HT1080 (cell line): ENCODE measurements around the gene CALD1. TPM values are rescaled to one million over a fixed set of nuclear protein-coding genes. Genes with fewer than 3 reads are reported as not detected.

Source experiments
- DNase-seq: peaks from one replicate; pipeline ENCODE4 v3.0.0-alpha.2; 2015; ENCODE audit warnings: low read depth
- total RNA-seq: library from RNA; depleted of rRNA; stranded (reverse); fragments of >200 nt; shearing (Covaris generic); gene quantifications from 2 replicates; pipeline ENCODE4 v1.2.3, GENCODE V29; 2014

CALD1 gene
- total RNA-seq, 1 experiment from 2014 or later: 57.3 TPM

DNA sequence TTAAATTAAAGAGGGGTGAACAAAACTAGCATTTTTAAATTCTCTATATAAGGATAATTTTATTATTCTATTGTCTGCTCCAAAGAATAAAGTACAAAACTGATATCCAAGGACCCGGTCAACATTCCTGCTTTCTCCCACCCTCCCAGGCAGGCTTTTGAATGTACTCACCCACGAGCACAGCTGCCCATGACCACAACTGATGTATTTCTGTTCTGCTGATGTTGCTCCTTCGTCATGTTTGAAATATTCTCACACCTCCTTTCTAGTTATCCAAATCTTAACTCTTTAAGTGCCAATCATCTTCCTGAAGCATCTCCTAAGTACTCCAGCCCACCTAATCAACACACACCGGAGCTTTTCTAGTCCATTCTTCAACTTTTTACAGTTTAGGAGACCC is 46.7 kb downstream of the CALD1 start:
- DNase-seq: peak; percentile 6

DNA sequence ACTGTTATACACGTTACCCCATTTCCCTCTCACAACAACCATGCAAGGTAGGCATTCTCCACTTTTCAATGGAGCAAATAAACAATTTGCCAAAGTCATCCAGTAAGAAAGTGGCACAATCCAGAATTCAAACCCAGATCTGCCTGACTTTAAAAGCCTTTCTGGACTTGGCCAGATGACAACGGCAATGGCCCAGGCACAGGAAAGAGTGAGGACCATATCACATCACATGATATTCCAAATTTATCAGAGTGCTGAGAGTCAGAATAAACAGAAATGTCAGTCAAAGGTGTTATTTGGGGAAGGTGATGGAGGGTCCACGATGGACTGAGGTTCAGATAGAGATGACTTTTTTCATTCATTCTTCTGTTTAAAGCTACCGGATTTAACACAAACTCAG is 48.0 kb downstream of the CALD1 start:
- no peak for DNase-seq

DNA sequence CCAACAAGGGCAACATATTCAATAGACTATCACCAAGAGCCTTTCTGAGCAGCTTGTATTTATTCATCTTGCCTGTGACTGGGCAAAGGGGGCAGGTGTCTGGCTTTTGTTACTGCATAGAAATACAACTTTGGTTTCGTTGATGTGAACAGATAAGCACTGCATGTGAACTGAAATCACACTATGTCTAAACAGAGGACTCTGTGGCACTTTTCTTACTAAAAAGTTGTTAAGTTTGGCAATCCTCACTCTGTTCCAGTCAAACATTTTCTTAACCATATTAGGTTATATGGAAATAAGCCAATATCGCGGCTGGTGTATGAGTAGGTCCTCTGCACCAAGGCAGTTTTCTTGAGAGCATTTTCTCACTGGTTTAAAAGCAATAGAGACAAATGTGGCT is 48.5 kb downstream of the CALD1 start:
- DNase-seq: no peak

DNA sequence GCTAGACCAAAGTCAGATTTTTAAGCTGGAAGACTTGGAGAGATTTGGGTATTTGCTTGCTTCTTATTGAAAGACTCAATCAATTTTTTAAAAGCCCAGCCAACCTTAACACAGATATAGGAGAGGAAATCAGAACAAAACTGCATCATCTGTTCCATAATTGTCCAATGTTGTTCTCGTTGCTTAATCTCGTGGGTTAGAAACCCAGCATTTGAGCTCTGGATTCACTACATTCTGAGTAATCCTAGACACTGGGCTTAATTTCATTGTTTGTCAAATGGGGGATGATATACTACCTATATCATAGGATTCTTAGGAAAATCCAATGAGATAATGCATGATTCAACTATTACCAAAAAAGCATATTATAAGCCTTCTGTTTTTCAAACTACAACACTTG is 48.9 kb downstream of the CALD1 start:
- DNase-seq: no peak

DNA sequence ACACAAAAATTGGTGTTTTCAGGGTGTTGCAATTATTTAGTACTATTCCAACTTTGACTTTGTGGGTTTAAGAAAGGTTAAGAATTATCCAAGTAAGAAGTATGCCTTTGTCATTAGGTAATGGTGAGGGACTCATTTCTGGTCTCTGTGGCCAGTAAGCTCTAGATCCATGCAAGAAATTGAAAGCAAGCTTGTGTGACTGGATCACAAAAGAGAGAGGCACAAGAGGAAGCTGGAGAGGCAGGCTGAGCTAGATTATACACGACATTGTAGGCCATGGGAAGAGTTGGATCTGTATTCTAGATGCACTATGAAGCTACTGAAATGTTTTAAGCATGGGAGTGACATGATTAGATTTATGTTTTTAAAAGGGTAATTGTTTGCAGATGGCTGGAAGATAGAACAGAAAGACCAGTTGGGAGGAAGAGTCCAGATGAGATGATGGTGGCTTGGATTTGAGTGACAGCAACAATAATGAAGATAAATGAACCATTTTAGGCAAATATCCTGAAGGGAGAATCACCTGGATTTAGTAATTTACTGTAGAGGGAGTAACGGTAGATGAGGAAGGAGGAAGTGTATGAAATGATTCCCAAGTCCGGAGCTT is 50.0 kb downstream of the CALD1 start:
- no peak for DNase-seq

DNA sequence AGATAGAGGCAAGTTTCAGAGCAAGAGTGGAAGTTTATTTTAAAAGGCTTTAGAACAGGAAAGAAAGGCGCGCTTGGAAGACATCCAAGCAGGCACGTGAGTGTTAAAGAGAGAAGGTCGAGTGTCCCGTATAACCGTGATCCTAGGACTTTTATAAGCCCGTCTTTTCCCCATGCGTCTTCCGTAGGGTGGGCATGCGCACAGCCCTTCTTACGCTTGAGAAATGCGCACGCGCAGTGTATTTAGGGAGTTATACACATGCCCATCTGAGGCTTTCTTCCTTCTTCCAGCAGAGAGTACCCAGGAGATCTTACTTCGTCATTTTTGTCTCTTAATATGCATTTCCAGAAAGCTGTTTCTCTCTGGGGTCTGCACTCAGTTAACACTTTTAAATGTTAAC is 52.4 kb downstream of the CALD1 start:
- DNase-seq: no peak

DNA sequence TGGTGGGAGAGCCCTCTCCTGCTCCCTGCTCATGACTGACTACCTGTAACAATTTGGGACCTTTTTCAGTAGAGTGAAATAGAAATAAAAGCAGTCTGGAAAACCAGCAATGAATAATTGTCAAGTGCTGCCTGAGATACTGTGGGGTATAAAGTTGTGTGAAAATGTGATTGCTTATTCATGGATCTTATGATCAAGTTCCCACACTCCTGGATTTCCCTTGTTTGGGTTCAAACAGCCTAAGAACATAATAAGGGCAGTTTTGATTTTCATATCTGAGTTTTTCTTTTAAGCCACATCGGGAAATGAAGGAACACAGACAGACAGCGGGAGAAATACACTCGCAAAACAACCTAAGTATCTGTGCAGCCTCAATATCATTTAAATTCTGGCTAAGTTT is 52.9 kb downstream of the CALD1 start:
- DNase-seq: no peak

DNA sequence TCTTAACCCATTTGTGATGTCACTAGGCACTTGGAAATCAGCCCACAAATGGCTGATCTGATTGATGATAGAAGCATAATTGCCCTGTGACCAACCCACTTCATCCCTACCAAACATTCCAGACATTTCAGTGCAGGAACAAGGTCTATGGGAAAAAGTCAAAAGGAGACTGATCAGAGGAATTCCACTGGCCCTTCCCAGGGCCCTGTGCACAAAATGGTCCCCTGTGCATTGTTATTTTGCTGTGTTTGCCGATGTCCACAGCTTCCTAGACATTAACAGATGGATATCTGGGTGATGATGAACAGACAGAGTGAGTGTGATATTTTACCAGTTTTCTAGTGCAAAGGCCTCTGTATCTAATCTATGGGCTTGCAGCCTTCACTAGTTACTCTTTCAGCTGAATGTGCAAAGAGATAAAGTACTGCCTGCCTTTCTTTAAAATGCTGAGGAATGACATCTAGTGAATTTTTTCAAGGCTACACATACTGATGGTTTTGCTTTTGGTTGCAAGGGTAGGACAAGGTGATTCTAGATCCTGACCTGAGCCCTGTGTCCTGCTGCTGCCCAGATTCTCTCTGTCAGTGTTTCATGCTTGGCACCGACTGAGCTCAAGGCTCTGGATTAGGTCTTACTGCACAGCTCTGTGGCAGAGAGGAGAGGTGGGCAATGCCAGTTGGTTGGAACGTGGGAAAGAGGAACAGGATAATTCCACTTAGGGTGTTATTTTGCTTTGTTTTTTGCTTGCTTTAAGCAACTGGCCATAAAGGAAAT is 55.4 kb downstream of the CALD1 start:
- DNase-seq: no peak

DNA sequence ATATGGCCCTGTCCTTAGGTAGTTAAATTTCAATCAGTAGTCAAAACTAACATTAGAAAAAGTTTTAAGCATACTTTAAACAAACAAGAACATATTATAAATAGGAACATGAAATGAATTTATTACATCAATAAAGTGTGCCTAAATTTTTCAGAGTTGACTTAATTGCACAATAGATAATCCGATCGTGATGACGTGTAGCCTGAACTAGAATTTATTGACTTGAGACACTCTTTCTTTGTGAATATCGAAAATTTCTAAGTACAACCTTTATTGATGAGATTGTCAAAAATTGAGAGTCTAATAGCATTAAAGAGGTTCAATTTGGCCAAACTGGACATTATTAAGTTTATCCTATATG is 56.0 kb downstream of the CALD1 start:
- no peak for DNase-seq

DNA sequence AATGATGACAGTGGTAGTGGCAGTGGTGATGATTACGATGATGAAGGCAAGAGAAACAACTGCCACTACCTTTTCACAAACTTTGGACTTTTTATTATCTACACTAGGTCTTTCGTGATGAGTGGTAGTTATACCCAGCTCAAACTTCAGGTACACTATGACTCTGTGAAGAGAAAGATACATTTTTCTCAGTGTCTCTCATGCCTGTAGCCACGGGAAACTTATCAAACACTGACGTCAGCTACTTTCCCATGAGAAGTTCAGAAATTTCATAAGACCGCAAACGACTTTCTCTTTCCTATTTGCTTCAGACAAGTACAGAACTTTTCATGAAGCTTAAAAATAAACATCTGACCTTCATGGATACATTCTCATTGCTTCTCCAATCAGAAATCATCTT is 57.0 kb downstream of the CALD1 start:
- no peak for DNase-seq

DNA sequence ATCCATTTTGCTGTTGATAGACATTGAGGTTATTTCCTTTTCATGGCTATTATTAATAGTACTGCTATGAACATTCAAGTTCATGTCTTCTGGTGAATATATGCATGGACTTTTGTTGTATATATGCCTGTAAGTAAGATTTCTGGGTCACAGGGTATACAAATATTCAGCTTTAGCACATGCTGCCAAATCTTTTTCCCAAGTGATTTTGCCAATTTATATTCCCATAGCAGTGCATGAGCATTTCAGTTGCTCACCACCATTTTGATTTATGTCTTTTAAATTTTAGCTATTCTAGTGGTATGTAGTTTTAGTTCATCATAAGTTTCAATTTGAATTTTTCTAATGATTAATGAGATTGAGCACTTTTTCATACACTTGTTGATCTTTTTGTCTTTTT is 59.9 kb downstream of the CALD1 start:
- DNase-seq: no peak

DNA sequence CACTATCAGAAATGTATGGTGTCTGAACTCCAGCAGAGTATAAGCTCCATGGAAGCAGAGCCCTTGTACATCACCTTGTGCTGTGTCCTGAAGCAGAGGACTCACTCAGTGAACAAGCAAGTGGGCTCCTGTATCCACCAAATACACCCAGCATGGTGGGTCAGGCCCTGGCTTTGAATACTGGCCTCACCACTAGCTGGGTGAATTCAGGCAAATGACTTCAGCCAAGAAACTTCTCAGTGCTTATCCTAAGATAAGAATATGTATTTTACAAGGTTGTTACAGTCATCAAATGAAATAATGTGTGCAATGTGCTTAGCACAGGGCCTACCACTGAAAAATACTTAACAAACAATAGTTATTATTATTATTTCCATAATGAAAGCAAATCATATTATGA is 62.6 kb downstream of the CALD1 start:
- DNase-seq: no peak

DNA sequence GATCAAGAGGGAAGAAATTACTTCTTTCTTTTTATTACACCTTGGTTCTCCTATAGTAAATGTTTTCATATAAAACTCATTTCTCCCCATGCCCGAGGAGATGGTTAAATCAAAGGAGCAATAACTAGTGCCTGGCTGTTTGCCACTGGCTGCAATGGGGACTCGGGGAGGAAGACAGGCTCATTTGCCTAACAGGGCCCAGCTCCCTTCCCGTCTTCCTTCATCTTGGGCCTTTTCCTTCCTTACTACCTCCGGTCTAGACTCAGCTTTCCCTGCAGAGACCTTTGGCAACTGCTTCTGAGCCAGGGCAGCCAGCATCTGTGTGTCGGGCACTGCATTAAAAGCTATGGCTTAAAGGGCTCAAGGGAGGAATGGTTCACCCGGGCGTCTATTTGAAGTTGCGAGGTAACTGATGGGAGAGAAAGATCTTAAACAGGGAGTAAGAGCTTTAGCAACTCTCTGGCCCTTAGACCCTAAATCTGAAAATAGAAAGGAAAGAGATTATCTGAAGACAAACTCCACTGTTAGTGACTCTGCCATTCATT is 63.5 kb downstream of the CALD1 start:
- DNase-seq: no peak

DNA sequence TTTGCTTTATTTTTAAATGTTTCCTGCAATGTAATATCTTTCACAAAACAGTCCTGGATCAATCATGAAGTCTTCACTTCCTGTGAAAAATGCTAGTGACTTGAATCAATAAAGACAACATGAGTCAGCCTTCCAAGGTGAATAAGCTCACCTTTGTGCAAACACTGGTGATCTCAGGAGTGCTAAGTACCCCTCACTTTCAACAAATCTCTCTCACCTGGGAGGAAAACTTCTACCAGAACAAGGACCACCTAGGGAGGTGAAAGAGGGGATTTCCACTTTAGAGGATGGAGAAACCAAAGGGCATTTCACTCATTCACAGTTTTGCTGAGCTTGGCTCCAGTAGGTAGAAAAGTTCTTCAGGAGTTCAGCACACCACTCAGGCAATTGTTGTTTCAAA is 64.8 kb downstream of the CALD1 start:
- no peak for DNase-seq

DNA sequence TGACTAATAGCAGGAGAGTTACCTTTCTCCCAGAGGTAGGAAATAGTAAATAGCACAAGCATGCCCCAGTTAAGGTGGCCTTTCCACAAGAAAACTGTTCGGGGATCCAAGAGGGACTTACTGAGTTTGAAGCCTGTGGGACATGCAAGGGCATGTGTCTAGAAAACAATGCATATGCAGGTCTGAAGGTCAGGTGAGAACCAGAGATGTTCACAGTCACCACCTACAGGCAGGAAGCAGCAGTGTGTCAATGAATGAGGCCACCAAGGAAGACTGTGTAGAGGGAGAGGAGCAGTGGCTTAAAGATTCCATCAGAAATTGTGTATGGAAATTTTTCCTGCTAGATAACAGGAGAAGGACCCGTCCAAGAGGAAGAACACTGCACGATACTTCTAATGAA is 66.0 kb downstream of the CALD1 start:
- DNase-seq: peak; percentile 38

DNA sequence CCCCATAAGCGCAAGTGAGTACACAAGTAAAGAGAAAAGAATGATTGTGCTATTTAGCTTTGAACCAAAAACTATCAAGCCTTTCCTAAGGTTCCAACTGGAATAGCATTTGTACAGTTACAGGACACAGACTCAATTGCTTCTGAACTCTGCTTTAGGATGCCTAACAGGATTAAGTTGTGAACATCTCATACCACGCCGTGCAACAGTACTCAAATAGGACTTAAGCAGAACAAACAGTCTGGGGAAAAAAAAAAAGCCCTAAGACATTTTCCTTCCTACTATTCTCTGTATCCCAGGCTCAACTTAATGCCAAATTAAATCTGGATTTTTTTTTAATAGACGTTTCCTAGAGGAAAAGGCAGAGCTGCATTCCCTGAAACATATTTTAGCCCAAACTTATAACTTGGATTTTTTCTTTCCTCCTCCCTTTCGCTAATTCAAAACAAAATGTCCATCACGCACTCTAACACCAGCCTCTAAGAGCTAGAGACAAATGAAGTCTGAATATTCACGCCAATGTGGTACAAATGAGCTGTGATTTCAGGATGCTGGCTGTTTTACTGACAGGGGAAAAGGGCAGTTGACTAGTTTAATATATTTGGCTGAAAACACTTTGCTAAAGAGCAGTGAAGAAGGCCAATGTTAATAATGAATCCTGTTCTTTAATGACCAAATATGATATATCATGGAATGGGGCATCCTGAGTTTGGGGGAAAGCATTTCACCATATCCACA is 68.6 kb downstream of the CALD1 start:
- DNase-seq: no peak

DNA sequence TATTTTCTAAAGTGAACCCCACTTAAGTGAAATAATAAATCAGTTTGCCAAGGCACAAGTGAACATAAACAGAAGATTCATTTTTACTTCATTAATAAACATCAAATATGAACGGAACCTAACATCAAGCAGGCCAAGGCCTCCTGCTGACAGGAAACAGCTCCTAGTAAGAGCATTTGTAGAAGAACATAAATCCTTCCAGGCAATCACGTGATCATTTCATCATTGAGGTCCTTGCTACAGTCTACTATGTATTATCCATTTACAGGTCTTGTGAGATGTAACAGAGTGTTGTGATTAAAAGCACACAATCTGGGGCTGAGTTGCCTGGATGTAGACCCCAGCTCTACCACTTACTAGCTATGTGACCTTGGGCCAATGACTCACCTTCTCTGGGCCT is 70.6 kb downstream of the CALD1 start:
- DNase-seq: no peak

DNA sequence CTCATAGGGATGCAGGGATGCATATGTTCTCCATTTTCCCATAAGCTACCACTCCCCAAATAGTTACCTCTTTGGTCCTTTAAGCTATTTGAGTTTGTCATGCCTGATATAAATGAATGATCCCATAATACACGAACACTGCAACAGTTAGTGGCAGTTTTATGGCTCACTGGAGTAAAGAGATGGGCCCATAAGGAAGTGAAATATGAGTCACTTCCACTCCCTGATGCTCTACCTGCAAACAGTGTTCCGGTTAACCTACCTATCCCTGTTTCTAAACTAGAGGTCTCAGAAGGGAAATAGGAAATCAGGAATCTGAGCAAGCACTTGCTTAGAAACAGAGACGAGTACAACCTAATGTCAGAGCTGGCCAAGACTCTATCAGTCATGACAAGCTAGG is 71.7 kb downstream of the CALD1 start:
- peak; percentile 8 for DNase-seq

DNA sequence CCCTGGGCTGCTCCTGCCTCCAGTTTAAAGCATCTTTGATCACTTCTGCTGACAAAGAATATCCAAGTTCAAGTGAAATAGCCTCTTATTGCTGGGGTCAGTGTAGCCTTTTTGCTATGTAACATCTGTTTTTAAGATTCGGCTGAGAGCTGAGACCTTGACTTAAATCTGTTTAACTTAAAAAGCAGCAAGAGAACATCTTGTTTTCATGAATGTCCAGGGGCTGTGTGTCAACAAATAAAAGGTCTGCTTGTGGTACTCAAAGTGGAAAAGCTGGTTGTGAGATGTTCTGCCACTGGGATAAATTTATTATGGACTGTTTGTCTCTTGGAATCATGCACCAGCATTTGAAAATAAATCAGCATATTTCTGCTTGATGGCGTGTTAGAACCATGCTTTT is 73.2 kb downstream of the CALD1 start:
- DNase-seq: no peak

DNA sequence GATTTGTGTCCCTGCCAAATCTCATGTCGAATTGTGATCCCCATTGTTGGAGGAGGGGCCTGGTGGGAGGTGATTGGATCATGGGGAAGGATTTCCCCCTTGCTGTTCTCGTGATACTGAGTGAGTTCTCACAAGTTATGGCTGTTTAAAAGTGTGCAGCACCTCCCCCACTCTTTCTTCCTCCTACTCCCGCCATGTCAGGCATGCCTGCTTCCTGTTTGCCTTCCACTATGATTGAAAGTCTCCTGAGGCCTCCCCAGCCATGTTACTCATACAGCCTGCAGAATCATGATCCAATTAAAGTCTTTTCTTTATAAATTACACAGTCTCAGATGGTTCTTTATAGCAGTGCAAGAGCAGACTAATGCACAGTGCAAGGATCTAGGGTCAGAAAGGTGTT is 75.4 kb downstream of the CALD1 start:
- DNase-seq: peak; percentile 9

DNA sequence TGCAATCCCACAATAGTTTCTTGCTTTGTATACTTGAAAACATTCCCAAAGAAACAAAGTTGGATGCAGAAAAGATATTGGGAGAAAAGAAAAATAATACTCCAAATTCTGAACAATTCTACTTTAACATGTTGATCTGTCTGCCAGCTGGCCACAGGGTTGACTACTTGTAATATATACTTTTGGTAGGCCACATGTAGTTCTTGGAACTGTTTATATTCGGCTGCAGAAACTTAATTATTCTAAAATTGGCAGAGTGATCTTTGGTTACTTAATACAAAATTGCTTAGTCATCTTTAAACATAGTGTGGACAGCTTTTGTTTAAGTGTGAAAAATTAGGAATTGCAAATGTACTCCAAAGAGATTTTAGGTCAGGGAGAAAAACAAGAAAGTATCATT is 76.0 kb downstream of the CALD1 start:
- no peak for DNase-seq

DNA sequence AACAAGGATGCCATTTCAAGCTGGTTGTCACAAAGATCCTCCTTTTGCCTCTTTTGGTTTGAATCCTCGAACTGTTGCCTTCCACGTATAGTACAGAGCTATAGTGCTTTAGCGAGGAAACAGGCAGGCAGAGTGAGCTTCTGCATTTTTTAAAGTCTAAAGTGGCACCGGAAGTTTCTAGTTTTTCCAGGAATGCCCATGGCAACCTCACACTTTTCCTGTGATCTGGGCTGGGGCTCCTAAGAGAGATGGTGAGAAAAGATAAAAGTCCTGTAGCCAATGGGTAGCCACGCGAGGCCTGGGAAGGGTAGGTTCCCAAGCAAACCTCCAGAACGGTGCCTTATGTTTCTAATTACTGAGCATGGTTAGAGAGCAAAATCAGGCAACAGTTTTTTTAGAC is 76.7 kb downstream of the CALD1 start:
- DNase-seq: no peak

DNA sequence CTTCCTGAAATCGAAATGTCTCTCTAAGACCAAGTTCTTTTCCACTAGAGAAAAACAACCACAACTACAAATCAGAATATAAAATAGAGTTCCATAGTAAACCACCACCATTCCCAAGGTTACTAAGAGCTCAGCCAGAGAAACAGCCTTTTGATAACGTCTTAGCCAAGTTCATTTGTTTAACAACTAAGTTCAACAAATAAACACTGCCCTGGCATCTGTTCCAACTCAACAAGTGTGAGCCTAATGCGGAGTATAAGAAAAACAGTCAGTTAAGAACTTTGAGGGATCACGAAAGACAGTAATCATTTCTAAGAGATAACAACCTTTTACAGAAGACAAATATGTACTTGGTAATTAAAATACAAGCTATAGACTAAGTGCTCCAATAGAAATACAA is 77.3 kb downstream of the CALD1 start:
- DNase-seq: no peak
